ENCODE results near the gene MRPS14. TPM values are rescaled to one million over a fixed set of nuclear protein-coding genes. Genes with fewer than 3 reads are reported as not detected.
A peak's percentile ranks its signal among the peaks of the same experiment; 100 is the strongest.

The MRPS14 gene
- total and polyA plus RNA-seq, 9 of the 15 experiments (the other 6 are each of a cell fraction or from before 2014, with no cell fraction given), result 38.1 to 231 (median 54.9) TPM

- TF ChIP-seq, protein P1, sequence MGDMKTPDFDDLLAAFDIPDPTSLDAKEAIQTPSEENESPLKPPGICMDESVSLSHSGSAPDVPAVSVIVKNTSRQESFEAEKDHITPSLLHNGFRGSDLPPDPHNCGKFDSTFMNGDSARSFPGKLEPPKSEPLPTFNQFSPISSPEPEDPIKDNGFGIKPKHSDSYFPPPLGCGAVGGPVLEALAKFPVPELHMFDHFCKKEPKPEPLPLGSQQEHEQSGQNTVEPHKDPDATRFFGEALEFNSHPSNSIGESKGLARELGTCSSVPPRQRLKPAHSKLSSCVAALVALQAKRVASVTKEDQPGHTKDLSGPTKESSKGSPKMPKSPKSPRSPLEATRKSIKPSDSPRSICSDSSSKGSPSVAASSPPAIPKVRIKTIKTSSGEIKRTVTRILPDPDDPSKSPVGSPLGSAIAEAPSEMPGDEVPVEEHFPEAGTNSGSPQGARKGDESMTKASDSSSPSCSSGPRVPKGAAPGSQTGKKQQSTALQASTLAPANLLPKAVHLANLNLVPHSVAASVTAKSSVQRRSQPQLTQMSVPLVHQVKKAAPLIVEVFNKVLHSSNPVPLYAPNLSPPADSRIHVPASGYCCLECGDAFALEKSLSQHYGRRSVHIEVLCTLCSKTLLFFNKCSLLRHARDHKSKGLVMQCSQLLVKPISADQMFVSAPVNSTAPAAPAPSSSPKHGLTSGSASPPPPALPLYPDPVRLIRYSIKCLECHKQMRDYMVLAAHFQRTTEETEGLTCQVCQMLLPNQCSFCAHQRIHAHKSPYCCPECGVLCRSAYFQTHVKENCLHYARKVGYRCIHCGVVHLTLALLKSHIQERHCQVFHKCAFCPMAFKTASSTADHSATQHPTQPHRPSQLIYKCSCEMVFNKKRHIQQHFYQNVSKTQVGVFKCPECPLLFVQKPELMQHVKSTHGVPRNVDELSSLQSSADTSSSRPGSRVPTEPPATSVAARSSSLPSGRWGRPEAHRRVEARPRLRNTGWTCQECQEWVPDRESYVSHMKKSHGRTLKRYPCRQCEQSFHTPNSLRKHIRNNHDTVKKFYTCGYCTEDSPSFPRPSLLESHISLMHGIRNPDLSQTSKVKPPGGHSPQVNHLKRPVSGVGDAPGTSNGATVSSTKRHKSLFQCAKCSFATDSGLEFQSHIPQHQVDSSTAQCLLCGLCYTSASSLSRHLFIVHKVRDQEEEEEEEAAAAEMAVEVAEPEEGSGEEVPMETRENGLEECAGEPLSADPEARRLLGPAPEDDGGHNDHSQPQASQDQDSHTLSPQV (IDR thresholded peaks at IDR 0.05), result 0 out of 2 replicates have a peak, but pooled peaks have one; percentile 11
- no peak for TF ChIP-seq FOXK1 (CRISPR knock-in tag; IDR thresholded peaks at IDR 0.05; ENCODE audit: borderline replicate concordance)
- TF ChIP-seq TCF7L2 (IDR thresholded peaks at IDR 0.05; ENCODE audit: low read depth, low read length), result no peak
- TF ChIP-seq ZNF316 (IDR thresholded peaks at IDR 0.05), result no peak
- no peak for TF ChIP-seq ZBTB11 (CRISPR knock-in tag; IDR thresholded peaks at IDR 0.05)
- TF ChIP-seq, protein P2, sequence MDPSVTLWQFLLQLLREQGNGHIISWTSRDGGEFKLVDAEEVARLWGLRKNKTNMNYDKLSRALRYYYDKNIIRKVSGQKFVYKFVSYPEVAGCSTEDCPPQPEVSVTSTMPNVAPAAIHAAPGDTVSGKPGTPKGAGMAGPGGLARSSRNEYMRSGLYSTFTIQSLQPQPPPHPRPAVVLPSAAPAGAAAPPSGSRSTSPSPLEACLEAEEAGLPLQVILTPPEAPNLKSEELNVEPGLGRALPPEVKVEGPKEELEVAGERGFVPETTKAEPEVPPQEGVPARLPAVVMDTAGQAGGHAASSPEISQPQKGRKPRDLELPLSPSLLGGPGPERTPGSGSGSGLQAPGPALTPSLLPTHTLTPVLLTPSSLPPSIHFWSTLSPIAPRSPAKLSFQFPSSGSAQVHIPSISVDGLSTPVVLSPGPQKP (CRISPR knock-in tag; IDR thresholded peaks at IDR 0.05), result no peak
- TF ChIP-seq MAFG (tag; conservative IDR thresholded peaks at IDR 0.05), result no peak
- TF ChIP-seq, protein P3, sequence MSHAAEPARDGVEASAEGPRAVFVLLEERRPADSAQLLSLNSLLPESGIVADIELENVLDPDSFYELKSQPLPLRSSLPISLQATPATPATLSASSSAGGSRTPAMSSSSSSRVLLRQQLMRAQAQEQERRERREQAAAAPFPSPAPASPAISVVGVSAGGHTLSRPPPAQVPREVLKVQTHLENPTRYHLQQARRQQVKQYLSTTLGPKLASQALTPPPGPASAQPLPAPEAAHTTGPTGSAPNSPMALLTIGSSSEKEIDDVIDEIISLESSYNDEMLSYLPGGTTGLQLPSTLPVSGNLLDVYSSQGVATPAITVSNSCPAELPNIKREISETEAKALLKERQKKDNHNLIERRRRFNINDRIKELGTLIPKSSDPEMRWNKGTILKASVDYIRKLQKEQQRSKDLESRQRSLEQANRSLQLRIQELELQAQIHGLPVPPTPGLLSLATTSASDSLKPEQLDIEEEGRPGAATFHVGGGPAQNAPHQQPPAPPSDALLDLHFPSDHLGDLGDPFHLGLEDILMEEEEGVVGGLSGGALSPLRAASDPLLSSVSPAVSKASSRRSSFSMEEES (CRISPR knock-in tag; IDR thresholded peaks at IDR 0.05), result no peak
- TF ChIP-seq, protein P4, sequence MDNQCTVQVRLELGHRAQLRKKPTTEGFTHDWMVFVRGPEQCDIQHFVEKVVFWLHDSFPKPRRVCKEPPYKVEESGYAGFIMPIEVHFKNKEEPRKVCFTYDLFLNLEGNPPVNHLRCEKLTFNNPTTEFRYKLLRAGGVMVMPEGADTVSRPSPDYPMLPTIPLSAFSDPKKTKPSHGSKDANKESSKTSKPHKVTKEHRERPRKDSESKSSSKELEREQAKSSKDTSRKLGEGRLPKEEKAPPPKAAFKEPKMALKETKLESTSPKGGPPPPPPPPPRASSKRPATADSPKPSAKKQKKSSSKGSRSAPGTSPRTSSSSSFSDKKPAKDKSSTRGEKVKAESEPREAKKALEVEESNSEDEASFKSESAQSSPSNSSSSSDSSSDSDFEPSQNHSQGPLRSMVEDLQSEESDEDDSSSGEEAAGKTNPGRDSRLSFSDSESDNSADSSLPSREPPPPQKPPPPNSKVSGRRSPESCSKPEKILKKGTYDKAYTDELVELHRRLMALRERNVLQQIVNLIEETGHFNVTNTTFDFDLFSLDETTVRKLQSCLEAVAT (IDR thresholded peaks at IDR 0.05), result 0 out of 4 replicates have a peak, but pooled peaks of 1 of the 2 experiments have one; percentile 17
- TF ChIP-seq SMARCE1 (IDR thresholded peaks at IDR 0.05), result no peak
- no peak for TF ChIP-seq NCOA2 (IDR thresholded peaks at IDR 0.05; ENCODE audit: partially characterized antibody in 2 of 2)
- TF ChIP-seq, protein P5, sequence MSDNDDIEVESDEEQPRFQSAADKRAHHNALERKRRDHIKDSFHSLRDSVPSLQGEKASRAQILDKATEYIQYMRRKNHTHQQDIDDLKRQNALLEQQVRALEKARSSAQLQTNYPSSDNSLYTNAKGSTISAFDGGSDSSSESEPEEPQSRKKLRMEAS (CRISPR knock-in tag; IDR thresholded peaks at IDR 0.05), result no peak
- TF ChIP-seq, protein P6, sequence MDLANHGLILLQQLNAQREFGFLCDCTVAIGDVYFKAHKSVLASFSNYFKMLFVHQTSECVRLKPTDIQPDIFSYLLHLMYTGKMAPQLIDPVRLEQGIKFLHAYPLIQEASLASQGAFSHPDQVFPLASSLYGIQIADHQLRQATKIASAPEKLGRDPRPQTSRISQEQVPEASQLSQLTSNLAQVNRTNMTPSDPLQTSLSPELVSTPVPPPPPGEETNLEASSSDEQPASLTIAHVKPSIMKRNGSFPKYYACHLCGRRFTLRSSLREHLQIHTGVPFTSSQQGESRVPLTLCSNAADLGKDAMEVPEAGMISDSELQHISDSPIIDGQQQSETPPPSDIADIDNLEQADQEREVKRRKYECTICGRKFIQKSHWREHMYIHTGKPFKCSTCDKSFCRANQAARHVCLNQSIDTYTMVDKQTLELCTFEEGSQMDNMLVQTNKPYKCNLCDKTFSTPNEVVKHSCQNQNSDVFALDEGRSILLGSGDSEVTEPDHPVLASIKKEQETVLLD (IDR thresholded peaks at IDR 0.05), result no peak
Measured at GRCh38 chr1:175003521-175003920, 19.7 kb downstream of the MRPS14 start (continued).

All from K562 (cell line).